WTC11 (cell line): ENCODE data around the gene CMC2. TPM values are rescaled to one million over a fixed set of nuclear protein-coding genes. Genes with fewer than 3 reads are reported as not detected.

ENCODE experiments used
- ATAC-seq: fragments of 200-7000 bp; cut with Tn5 transposase; 2 replicates; pipeline ENCODE4 v1.10.0; 2021; ENCODE audit warnings: mild to moderate bottlenecking, moderate library complexity
- CTCF ChIA-PET: fragments of 300-600 bp; sonication (Branson Sonifier 250); formaldehyde crosslinking; loops from one replicate; lab custom pipeline; 2021; ENCODE audit warnings: antibody characterized with exemption; lab: Charles Lee
- POLR2A ChIA-PET: fragments of 350-600 bp; sonication (Branson Sonifier 250); formaldehyde crosslinking; loops from one replicate; lab custom pipeline; 2021; ENCODE audit warnings: antibody characterized with exemption; lab: Charles Lee
- DNase-seq: peaks from one replicate; pipeline ENCODE4 v3.0.0; 2021; ENCODE audit warnings: low spot score
- H3K27ac Mint-ChIP-seq: 2 replicates; pipeline ENCODE4 v1.8.0; 2021; ENCODE audit warnings: mixed read lengths
- H3K27me3 Mint-ChIP-seq: 2 replicates; pipeline ENCODE4 v1.8.0; 2021; ENCODE audit warnings: low read depth, mild to moderate bottlenecking, moderate library complexity, mixed read lengths
- H3K36me3 Mint-ChIP-seq: 2 replicates; pipeline ENCODE4 v1.8.0; 2021; ENCODE audit warnings: mixed read lengths
- H3K4me1 Mint-ChIP-seq: 2 replicates; pipeline ENCODE4 v1.8.0; 2022; ENCODE audit warnings: mixed read lengths
- H3K4me3 Mint-ChIP-seq: 2 replicates; pipeline ENCODE4 v1.8.0; 2021; ENCODE audit warnings: mild to moderate bottlenecking, moderate library complexity, mixed read lengths
- H3K9me3 Mint-ChIP-seq: 2 replicates; pipeline ENCODE4 v1.8.0; 2021; ENCODE audit warnings: mixed read lengths
- AFF4 ChIP-seq: sonication (generic); formaldehyde crosslinking; IDR thresholded peaks from 2 replicates; pipeline ENCODE4 v1.8.1; 2023; ENCODE audit warnings: mild to moderate bottlenecking, missing genetic modification reagents, borderline replicate concordance
- CREM ChIP-seq: sonication (generic); formaldehyde crosslinking; IDR thresholded peaks from 2 replicates; pipeline ENCODE4 v1.8.1; 2022; ENCODE audit warnings: mild to moderate bottlenecking, missing genetic modification reagents, moderate library complexity
- E2F1 ChIP-seq: sonication (generic); formaldehyde crosslinking; IDR thresholded peaks from 2 replicates; pipeline ENCODE4 v1.8.0; 2022; ENCODE audit warnings: mild to moderate bottlenecking, missing genetic modification reagents
- EMX1 ChIP-seq: fragments of 250-450 bp; sonication (Bioruptor Pico); IDR thresholded peaks from 2 replicates; pipeline ENCODE4 v1.8.0; 2021; ENCODE audit warnings: mild to moderate bottlenecking
- FOXJ3 ChIP-seq: sonication (generic); formaldehyde crosslinking; IDR thresholded peaks from 2 replicates; pipeline ENCODE4 v1.9.0; 2021; ENCODE audit warnings: missing genetic modification reagents, mild to moderate bottlenecking, borderline replicate concordance
- FOXP1 ChIP-seq: sonication (generic); formaldehyde crosslinking; IDR thresholded peaks from 2 replicates; pipeline ENCODE4 v1.8.0; 2022; ENCODE audit warnings: missing genetic modification reagents, mild to moderate bottlenecking, moderate library complexity, borderline replicate concordance
- GABPB1 ChIP-seq: sonication (generic); formaldehyde crosslinking; IDR thresholded peaks from 2 replicates; pipeline ENCODE4 v1.8.1; 2023; ENCODE audit warnings: mild to moderate bottlenecking, missing genetic modification reagents
- GTF2I ChIP-seq: fragments of 250-450 bp; sonication (Bioruptor Pico); conservative IDR thresholded peaks from 2 replicates; pipeline ENCODE4 v1.4.0; 2021; ENCODE audit warnings: mild to moderate bottlenecking
- HMGA2 ChIP-seq: fragments of 250-450 bp; sonication (Bioruptor Pico); IDR thresholded peaks from 2 replicates; pipeline ENCODE4 v1.4.0; 2021; ENCODE audit warnings: mild to moderate bottlenecking, moderate library complexity
- IRF2 ChIP-seq: sonication (generic); formaldehyde crosslinking; IDR thresholded peaks from 2 replicates; pipeline ENCODE4 v1.8.0; 2022; ENCODE audit warnings: low read depth, missing genetic modification reagents, borderline replicate concordance
- NFATC4 ChIP-seq: fragments of 250-450 bp; sonication (Bioruptor Pico); IDR thresholded peaks from 2 replicates; pipeline ENCODE4 v1.9.0; 2021; ENCODE audit warnings: mild to moderate bottlenecking
- NR3C1 ChIP-seq: sonication (generic); formaldehyde crosslinking; conservative IDR thresholded peaks from 2 replicates; pipeline ENCODE4 v1.8.1; 2023; ENCODE audit warnings: low read depth, mild to moderate bottlenecking, missing genetic modification reagents
- OVOL2 ChIP-seq: fragments of 250-450 bp; sonication (Bioruptor Pico); IDR thresholded peaks from 2 replicates; pipeline ENCODE4 v1.9.0; 2021; ENCODE audit warnings: mild to moderate bottlenecking, borderline replicate concordance
- PRDM15 ChIP-seq: sonication (generic); formaldehyde crosslinking; IDR thresholded peaks from 2 replicates; pipeline ENCODE4 v1.8.0; 2022; ENCODE audit warnings: missing genetic modification reagents
- TP53 ChIP-seq: sonication (generic); formaldehyde crosslinking; IDR thresholded peaks from 2 replicates; pipeline ENCODE4 v1.8.1; 2023; ENCODE audit warnings: mild to moderate bottlenecking, missing genetic modification reagents
- ZMAT4 ChIP-seq: fragments of 250-450 bp; sonication (Bioruptor Pico); IDR thresholded peaks from 2 replicates; pipeline ENCODE4 v1.9.0; 2021; ENCODE audit warnings: mild to moderate bottlenecking
- total RNA-seq: library from RNA; stranded (reverse); gene quantifications from 3 replicates; pipeline ENCODE4 v1.2.3, GENCODE V29; 2021
- TF ChIP-seq, protein P1 (sequence below): sonication (generic); formaldehyde crosslinking; IDR thresholded peaks from 2 replicates; pipeline ENCODE4 v1.8.1; 2023; ENCODE audit warnings: mild to moderate bottlenecking, missing genetic modification reagents
- TF ChIP-seq, protein P2 (sequence below): sonication (generic); formaldehyde crosslinking; IDR thresholded peaks from 2 replicates; pipeline ENCODE4 v1.8.1; 2023; ENCODE audit warnings: mild to moderate bottlenecking, missing genetic modification reagents, moderate library complexity

The CMC2 gene
- total RNA-seq, 1 experiment from 2014 or later = 78.9 TPM

DNA sequence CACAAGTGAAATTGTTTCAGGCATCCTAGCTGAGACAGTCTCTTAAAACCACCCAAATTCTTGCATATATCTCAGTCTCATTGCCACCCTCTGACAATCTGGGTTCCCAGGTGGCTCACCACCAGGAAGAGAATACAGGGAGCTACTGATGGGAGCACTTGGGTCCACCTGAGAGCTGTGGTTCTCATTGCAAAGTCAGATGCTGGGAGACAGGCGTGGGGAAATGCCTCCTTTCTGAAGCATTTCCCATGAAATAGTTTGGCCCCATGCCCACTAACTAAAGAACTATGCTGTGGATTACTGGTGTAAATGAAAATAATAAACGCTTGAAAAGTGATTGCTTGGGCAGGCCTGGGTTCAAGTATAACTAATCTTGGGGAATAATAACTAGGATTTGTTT lies 70.3 kb downstream of the CMC2 start:
- no peak for ATAC-seq
- no peak for TF ChIP-seq EMX1 (CRISPR knock-in tag)
- TF ChIP-seq, protein P1, sequence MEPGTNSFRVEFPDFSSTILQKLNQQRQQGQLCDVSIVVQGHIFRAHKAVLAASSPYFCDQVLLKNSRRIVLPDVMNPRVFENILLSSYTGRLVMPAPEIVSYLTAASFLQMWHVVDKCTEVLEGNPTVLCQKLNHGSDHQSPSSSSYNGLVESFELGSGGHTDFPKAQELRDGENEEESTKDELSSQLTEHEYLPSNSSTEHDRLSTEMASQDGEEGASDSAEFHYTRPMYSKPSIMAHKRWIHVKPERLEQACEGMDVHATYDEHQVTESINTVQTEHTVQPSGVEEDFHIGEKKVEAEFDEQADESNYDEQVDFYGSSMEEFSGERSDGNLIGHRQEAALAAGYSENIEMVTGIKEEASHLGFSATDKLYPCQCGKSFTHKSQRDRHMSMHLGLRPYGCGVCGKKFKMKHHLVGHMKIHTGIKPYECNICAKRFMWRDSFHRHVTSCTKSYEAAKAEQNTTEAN = no peak
- no peak for TF ChIP-seq OVOL2 (CRISPR knock-in tag)
- TF ChIP-seq ZMAT4 (CRISPR knock-in tag) = no peak
- TF ChIP-seq, protein P2, sequence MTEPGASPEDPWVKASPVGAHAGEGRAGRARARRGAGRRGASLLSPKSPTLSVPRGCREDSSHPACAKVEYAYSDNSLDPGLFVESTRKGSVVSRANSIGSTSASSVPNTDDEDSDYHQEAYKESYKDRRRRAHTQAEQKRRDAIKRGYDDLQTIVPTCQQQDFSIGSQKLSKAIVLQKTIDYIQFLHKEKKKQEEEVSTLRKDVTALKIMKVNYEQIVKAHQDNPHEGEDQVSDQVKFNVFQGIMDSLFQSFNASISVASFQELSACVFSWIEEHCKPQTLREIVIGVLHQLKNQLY = no peak
- no peak for TF ChIP-seq PRDM15 (CRISPR knock-in tag)
- no peak for TF ChIP-seq AFF4 (CRISPR knock-in tag)
- no peak for TF ChIP-seq NR3C1 (CRISPR knock-in tag)
- H3K36me3 Mint-ChIP-seq = no peaks in the 10 kb centered on the region
- POLR2A ChIA-PET = interaction anchor here (0.5 to 0.7 kb wide), 2 partner anchors 10 to 20 kb away, joined by 3 read pairs; no protein-coding TSS in a partner anchor
- no peak overlapping the region for H3K27ac Mint-ChIP-seq
- DNase-seq = no peak
- CTCF ChIA-PET = interaction anchor here (1.6 to 2.2 kb wide), 2 partner anchors 12 to 13 kb away, joined by 6 to 10 read pairs; no protein-coding TSS in a partner anchor
- H3K27me3 Mint-ChIP-seq = peaks cover 34% of the 10 kb centered on the region
- H3K4me3 Mint-ChIP-seq = no peak overlapping the region
- peaks cover 17% of the 10 kb centered on the region for H3K4me1 Mint-ChIP-seq
- no peaks in the 10 kb centered on the region for H3K9me3 Mint-ChIP-seq

DNA sequence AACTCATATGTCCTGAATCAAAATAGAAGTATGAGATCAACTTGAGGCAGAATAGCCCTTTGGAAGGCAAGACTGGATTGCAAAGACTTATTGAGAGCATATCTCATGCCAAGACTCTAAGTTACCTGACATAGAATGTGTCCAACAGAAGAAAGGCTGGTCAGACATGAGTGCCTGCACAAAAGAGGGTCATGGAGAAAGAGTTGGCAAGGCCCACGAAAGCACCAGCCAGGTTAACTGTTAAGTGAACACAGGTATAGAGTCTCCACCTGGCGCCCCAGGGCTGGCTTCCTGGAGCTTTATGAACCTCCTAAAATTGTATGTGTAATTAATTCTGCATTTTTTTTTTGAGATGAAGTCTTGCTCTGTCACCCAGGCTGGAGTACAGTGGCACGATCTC lies 71.0 kb downstream of the CMC2 start:
- CTCF ChIA-PET = no interaction called here
- Mint-ChIP-seq H3K36me3 (no peaks in the 10 kb centered on the region), H3K4me1 (peaks cover 21% of the 10 kb centered on the region), H3K27me3 (peaks cover 39% of the 10 kb centered on the region), H3K27ac (no peak overlapping the region), H3K4me3 (no peak overlapping the region)
- ATAC-seq (no peak), DNase-seq (no peak)
- POLR2A ChIA-PET = interaction anchor here (0.7 kb wide), 1 partner anchor 21 kb away, joined by 3 read pairs; no protein-coding TSS in a partner anchor
- TF ChIP-seq NR3C1 (CRISPR knock-in tag) (no peak), FOXJ3 (CRISPR knock-in tag) (no peak), CREM (CRISPR knock-in tag) (no peak), E2F1 (no peak), GABPB1 (CRISPR knock-in tag) (no peak), ZMAT4 (CRISPR knock-in tag) (no peak), GTF2I (no peak), HMGA2 (CRISPR knock-in tag) (no peak), TP53 (CRISPR knock-in tag) (no peak), FOXP1 (no peak), NFATC4 (no peak), IRF2 (CRISPR knock-in tag) (no peak)
- TF ChIP-seq, all 79 proteins: peak for 0
- no peaks in the 10 kb centered on the region for H3K9me3 Mint-ChIP-seq
